GM21381 (cell line): Measurements from ENCODE around the gene HDAC7.

ENCODE experiments used
- ATAC-seq: cut with Tn5 transposase; IDR thresholded peaks from one replicate; pipeline ENCODE4 v1.9.1; 2021; ENCODE audit warnings: mild to moderate bottlenecking, moderate library complexity; ENCODE audit not compliant: unreplicated experiment

The HDAC7 gene

DNA sequence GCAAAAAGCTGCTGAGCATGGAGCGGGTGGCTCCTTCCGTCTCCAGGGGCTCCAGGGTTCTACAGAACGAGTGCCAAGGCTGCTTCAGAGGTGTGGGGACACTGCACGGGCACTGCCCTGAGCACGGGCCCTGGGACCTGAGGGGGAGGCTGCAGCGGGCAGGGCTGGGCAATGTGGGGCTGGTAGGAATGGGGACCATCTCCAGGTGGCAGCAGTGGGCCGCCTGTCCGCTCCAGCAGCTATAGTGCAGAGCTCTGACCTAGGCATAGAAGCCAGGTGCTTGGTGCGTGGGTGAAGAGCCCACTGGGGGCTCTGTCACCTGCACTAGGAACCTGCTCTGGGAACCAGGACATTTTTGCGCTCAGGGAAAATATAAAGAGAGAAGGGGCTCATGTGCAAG lies 22.3 kb downstream of the HDAC7 start:
- no peak for ATAC-seq

DNA sequence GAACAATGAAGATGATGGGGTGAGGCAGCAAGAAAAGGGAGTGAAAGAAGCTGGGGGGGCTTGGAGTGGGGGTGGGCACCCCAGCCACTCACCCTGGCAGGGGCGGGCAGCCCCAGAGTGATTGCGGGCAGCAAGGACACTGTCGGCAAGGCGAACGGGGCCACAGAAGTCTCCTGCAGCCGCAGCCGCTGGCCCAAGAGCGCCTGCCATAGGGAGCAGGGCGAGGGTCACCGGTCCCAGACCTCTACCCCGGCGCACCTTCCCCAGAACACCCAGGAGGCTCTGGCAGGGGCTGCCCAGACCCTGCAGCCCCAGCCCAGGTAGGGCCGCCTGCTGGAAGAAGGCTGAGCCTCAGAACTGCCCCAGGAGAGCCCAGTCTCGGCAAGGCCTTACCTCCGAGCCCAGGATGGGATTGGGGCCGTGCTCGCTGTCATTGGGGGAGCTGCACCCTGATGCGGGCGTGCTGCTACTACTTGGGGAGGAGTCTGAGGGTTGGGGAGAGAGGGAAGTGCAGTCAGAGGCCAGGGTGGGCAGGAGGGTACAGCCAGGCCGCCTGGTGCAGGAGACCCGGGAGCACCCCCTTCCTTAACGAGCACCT lies 23.8 kb downstream of the HDAC7 start:
- ATAC-seq, result no peak

DNA sequence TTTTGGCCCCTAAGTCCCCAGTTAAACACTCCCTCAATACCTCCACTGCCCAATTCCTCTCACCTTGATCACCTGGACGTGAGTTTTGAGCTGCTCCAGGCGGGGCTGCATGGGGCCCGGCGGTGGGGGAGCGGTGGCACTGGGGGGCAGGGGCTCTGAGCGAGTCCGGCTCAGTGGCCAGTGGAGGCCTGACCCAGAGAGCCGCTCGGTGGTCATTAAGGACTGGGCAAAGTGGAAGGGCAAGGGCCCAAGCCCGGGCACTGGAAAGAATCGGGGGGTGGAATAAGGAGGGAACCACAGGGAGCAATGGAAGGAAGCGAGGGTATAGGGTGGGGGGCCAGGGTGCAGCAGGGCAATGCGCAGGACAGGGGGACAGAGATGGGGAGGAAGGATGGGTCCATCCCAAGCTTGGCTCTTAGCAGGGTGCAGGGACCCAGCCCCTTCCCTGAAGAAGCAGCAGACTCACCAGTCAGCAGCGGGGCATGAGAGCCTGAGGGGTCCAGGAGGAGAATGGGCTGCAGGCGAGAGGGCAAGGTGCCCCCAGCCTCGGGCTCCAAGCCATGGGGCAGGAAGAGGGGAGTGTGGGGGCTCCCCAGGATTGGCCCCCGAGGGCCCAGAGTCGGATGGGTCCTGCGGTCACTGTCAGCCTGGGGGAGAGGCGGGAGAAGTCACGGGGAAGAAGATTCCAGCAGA lies 24.4 kb downstream of the HDAC7 start:
- no peak for ATAC-seq

DNA sequence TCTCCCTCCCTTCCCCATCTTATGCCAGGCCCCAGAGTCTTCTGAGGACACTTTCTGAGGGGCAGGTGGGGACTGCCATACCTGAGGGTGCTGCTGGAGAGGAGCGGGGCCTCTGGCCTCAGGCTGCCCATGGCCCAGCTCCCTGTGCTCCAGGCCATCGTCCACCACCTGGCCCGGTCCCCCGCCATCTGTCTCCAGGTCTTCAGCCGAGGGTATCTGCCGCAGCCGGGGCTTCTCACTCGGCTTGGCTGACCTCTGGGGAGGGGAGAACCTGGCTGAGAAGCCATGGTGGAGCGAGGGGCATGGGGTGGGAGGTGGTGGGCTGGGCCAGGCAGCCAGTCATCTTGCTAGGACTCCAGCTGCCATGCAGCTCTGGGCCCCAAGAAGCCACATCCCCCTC lies 25.0 kb downstream of the HDAC7 start:
- no peak for ATAC-seq

DNA sequence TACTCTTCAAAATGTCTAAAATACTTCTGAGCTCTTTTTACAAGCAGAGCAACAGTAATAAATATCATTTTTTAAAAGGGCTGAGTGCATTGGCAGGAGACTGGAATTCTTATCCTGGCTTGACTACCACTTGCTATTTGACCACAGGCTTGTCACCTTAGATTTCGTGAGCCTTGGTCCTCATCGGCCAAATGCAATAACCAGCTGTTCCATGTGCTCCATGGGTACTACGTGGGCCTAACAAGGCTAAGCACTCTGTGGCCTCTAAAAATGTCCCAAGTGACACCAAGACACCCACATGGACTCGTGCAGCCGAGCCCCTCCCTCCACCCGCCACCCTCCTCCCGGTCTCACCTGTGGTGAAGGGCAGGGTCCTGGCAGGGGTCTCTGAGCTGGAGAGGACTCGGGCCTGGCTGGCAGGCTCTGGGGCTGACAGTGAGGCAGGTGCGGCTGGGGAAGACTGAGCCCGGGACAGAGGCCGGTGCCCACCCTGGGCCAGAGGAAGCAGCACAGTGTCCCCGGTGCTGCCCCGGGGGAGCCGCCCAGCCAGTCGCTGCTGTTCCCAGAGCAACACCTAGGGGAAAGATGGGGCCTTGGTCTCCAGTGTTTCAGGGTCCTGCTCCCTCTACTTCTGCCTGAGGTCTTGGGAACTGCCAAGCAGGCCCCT lies 26.6 kb downstream of the HDAC7 start:
- ATAC-seq, result no peak

- no peak for ATAC-seq
These were observed 27.8 kb downstream of the HDAC7 start for GRCh38 chr12:47791874-47792273.

DNA sequence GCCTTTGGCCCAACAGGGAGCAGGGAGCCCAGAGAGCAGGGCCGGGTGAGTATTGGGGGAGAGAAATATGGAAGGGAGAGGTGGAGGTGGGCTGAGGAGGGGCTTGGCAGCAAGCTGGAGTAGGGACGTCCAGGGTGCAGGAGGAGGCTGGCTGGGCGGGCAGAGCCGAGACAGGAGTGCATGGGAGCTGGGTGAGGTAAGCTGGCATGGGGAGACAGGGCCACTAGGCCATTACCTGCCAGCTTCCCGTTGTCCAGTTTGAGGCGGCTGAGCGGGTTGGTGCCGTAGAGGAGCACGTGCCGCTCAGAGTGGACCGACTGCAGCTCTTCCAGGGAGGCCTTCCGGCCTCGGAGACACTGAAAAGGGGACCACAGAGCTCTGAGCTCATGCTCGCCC lies 28.4 kb downstream of the HDAC7 start:
- no peak for ATAC-seq

GRCh38 chr12:47790676-47791350 lies 28.9 kb downstream of the HDAC7 start:
- ATAC-seq, result no peak

DNA sequence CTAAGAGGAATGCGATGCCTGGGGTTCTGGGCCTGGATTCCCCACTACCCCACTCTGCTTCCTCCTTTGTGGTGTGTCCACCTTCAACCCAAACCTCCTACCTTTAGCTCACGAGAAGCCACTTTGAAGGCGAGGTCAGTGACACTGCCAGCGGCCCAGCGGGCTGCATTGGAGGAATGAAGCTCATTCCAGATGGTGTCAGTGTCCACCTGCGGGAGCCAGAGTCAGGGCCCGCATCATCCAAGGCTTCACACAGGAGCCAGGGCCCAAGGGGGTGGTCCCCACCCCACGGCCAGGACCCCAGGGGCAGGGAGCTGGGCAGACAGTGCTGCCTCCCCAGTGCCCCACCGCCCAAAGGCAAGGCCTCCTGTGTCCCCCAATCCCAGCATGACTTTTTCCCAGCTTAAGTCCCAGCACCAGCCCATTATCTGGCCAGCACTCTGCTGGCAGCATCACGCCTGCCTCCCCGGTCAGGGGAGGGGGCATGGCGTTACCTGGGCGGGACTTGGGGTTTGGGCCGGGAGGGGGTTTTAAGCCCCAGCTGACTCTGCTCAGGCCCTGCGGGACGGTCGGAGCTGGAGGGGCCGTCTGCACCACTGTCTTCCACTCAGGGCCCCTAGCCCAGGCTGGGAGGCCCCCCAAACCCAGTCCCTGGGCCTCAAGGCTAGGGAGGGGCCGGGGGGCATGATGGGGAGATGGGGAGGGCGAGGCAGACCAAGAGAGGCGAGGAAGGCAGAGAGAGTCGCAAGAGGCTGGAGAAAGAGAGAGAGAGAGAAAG lies 29.8 kb downstream of the HDAC7 start:
- ATAC-seq, result no peak

DNA sequence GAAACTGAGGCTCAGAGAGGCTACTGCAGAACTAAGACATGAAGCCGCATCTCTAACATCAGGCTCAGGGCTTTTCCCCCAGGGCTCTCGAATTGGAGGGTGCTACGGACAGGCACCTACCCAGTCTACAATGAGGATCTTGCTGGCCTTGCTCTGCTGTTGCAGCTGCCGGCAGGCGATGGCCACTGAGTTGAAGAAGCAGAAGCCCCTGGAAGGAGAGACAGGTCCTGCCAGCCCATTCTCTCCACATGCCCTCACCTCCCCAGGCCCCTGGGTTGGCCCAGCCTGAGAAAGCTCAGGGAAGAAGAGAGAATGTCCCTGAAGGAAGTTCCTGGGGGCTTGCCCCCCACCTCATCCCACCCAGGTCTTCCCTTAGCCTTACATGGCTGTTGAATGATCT lies 30.6 kb downstream of the HDAC7 start:
- no peak for ATAC-seq

GRCh38 chr12:47787596-47788319 lies 31.9 kb downstream of the HDAC7 start:
- ATAC-seq, result no peak

DNA sequence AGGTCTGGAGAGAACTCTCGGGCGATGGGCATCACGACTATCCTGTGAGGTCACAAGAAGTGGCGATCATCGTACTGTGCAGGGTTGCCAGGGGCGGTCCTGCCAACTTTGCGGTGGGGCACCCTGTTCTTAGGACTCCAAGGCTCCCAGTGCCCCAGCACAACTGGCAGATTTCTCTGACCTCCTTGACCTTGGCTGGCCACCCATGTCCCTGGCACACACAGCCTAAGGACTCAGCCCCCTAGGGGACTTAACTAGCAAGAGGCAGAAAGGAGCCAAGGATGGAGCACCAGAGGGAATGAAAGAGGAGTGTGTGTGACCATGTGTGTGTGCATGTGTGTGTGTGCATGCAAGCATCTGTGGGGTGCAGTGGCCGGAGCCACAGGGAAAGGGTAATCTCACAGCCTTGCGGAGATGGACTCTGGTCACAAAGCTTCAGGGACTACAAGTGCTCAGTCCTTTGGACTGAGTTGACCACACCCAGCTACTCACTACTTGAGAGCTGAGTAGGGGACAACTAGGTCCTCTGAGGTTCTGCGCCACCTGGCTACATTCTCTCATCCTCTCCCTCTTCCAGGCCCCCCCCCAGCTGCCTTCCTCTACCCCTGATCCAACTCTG lies 32.9 kb downstream of the HDAC7 start:
- no peak for ATAC-seq

- no peak for ATAC-seq
These were observed 33.6 kb downstream of the HDAC7 start for GRCh38 chr12:47785887-47786661.

DNA sequence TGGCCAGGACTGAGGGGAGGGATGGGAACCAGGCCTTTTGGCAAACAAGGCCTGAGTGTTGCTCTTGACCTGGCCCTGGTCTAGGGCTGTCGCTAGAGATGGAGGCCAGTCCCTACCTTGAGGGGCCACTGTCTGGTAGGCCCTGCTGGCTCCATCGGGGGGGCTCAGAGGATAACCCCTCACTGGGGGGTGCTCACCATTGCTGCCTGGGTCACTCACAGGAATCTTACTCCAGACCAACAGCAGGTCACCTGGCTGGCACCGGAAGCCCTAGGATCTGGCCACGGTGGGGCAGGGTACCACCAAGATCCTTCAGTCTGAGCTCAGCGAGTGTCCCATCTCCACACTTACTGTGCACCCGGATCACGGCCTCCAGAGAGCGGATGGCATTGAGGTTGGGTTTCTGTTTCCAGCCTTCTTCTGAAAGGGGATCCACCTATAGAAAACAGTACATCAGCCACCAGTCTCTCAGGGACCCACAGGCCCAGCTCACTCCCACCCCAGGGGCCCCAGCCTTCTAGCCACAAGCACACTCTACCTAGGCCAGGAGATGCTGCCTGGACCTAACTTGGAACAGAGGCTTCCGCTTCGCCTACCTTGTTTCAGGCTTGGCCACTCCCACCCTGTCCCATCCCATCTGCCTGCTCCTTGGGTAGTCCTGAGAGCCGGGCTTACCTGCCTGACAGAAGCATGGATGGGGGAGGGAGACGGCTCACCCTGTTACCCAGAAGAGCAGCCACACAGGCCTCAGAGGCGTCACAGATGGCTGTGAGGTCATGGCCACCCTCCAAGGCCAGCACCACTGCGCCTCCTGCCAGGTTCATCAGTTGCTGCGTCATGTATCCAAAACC lies 34.4 kb downstream of the HDAC7 start:
- no peak for ATAC-seq

DNA sequence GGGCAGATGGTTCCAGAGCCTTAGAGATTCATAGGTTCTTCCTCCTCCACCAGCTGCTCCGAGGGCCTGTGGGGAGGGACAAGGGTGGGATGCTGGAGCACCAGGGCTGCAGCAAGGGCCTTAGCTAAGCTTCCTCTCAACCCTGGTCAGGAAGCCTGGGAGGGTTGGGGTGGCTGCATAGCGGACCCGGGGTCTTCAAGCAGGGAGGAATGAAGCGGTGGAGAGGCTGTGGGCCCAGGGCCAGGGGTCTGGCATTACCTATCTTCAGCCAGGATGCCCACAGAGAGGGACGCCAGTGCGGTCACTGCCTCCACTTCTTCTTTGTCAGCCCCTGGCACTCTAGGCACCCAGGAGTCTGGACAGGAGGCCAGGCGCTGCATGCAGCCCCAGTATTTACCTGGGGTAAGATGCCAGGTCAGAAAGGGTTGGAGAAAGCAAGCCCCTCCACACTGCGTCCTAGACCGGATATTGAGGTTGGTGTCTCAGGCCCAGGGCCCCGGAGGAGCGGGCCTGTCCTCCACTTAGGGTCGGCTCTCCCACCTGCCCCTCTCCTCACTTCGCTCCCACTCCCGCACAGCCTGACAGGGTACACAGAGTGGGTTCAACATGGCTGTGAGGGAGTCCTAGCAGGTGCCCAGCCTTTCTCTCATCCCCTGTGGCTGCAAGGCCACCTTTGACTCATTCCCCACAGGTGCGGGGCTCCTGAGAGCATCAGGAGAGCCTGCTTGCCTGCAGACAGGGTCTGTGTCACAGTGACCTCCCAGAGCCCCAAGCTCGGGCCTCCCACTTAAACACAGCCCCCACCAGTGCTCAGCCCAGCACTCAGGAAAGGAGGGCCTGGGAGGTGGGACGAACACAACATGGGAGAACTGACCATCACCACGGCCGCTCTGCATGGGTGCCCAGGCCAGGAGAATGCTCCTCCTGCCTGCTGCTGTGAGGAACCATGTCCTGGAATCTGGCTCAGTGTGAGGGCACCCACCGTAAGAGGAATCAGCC lies 35.6 kb downstream of the HDAC7 start:
- ATAC-seq, result no peak

- ATAC-seq, result no peak
These were observed 36.5 kb downstream of the HDAC7 start for GRCh38 chr12:47783024-47783755.
